ENCODE measurements around the gene TMEM143. TPM values are rescaled to one million over a fixed set of nuclear protein-coding genes. Genes with fewer than 3 reads are reported as not detected.

TMEM143 gene
- total RNA-seq, 1 donor from 2014 or later: 5.4 TPM

- TF ChIP-seq CTCF (conservative IDR thresholded peaks at IDR 0.05; ENCODE audit: low read depth, low read length): no peak
- no peak for DNase-seq (ENCODE audit: low read depth)
These were observed 15.7 kb downstream of the TMEM143 start for GRCh38 chr19:48348045-48348444.

GRCh38 chr19:48346191-48346590, 17.5 kb downstream of the TMEM143 start:
- H3K4me3 ChIP-seq (ENCODE audit: low read depth, low read length): no peak overlapping the region
- no peak for DNase-seq (ENCODE audit: low read depth)
- TF ChIP-seq CTCF (conservative IDR thresholded peaks at IDR 0.05; ENCODE audit: low read depth, low read length): no peak

More at GRCh38 chr19:48348045-48348444, 15.7 kb downstream of the TMEM143 start:
- no peak overlapping the region for H3K4me3 ChIP-seq (ENCODE audit: low read depth, low read length)

GRCh38 chr19:48344892-48345291, 18.8 kb downstream of the TMEM143 start:
- TF ChIP-seq CTCF (conservative IDR thresholded peaks at IDR 0.05; ENCODE audit: low read depth, low read length): no peak
- H3K4me3 ChIP-seq (ENCODE audit: low read depth, low read length): no peak overlapping the region
- no peak for DNase-seq (ENCODE audit: low read depth)

- H3K4me3 ChIP-seq (ENCODE audit: low read depth, low read length): no peak overlapping the region
- no peak for DNase-seq (ENCODE audit: low read depth)
- TF ChIP-seq CTCF (conservative IDR thresholded peaks at IDR 0.05; ENCODE audit: low read depth, low read length): no peak
These were observed 20.7 kb downstream of the TMEM143 start for GRCh38 chr19:48342841-48343540.

GRCh38 chr19:48342414-48342738, 21.4 kb downstream of the TMEM143 start:
- no peak for TF ChIP-seq CTCF (conservative IDR thresholded peaks at IDR 0.05; ENCODE audit: low read depth, low read length)
- no peak overlapping the region for H3K4me3 ChIP-seq (ENCODE audit: low read depth, low read length)
- DNase-seq (ENCODE audit: low read depth): no peak

- no peak overlapping the region for H3K4me3 ChIP-seq (ENCODE audit: low read depth, low read length)
- DNase-seq (ENCODE audit: low read depth): no peak
- no peak for TF ChIP-seq CTCF (conservative IDR thresholded peaks at IDR 0.05; ENCODE audit: low read depth, low read length)
These were observed 22.0 kb downstream of the TMEM143 start for GRCh38 chr19:48341515-48342413.

Measured in epithelial cell of proximal tubule (primary cell).